HepG2 (cell line): ENCODE results near the gene PIANP. TPM values are rescaled to one million over a fixed set of nuclear protein-coding genes. Genes with fewer than 3 reads are reported as not detected.

Source experiments
- ATAD3A ChIP-seq: sonication (generic); formaldehyde crosslinking; IDR thresholded peaks from 2 replicates; pipeline ENCODE4 v1.4.0; 2020; ENCODE audit warnings: missing genetic modification reagents
- HINFP ChIP-seq: sonication (generic); formaldehyde crosslinking; IDR thresholded peaks from 2 replicates; pipeline ENCODE4 v1.4.0; 2020; ENCODE audit warnings: low read depth, mild to moderate bottlenecking, missing genetic modification reagents
- HNF1B ChIP-seq: sonication (generic); formaldehyde crosslinking; IDR thresholded peaks from 2 replicates; pipeline ENCODE4 v1.5.1; 2020; ENCODE audit warnings: mild to moderate bottlenecking, moderate library complexity, missing genetic modification reagents
- HOMEZ ChIP-seq: IDR thresholded peaks from 2 replicates; pipeline ENCODE4 v1.6.1; 2016; ENCODE audit warnings: low read depth
- KLF12 ChIP-seq: sonication (generic); formaldehyde crosslinking; IDR thresholded peaks from 2 replicates; pipeline ENCODE4 v1.4.0; 2020; ENCODE audit warnings: missing genetic modification reagents, borderline replicate concordance
- REST ChIP-seq, 2 experiments: IDR thresholded peaks; 2 replicates each; pipeline ENCODE4 v1.6.1; 2011 to 2012; ENCODE audit warnings: low read length in 2 of 2, borderline replicate concordance in 1 of 2, low read depth in 1 of 2, mild to moderate bottlenecking in 1 of 2, moderate library complexity in 1 of 2
- RFX3 ChIP-seq: IDR thresholded peaks from 2 replicates; pipeline ENCODE4 v1.6.1; 2016; ENCODE audit warnings: missing biosample characterization, missing genetic modification reagents
- TAF1 ChIP-seq: sonication (generic); formaldehyde crosslinking; IDR thresholded peaks from 2 replicates; pipeline ENCODE4 v1.4.0; 2020; ENCODE audit warnings: missing genetic modification reagents
- ZNF710 ChIP-seq: sonication (generic); formaldehyde crosslinking; IDR thresholded peaks from 2 replicates; pipeline ENCODE4 v1.5.0; 2020; ENCODE audit warnings: mild to moderate bottlenecking, missing genetic modification reagents, borderline replicate concordance
- ZNF768 ChIP-seq: sonication (generic); formaldehyde crosslinking; IDR thresholded peaks from 2 replicates; pipeline ENCODE4 v1.4.0; 2020; ENCODE audit warnings: missing genetic modification reagents
- polyA plus RNA-seq, 8 experiments: library from polyadenylated mRNA; depleted of rRNA in 3 of 8; stranded (reverse) in 7 of 8; unstranded in 1 of 8; fragments of >200 nt; fragmentation: Illumina TruSeq in 4 of 8; extraction: Trizol in 4 of 8; gene quantifications; 2 replicates each; pipeline versions ENCODE4 v1.2.1 to v1.2.3, GENCODE V29; 2011 to 2016; ENCODE audit warnings: low read depth in 4 of 8, missing spikeins in 1 of 8, mixed read lengths in 1 of 8; ENCODE audit not compliant: insufficient read depth in 1 of 8
- total RNA-seq, 5 experiments: library from RNA; depleted of rRNA; stranded (reverse); fragments of >200 nt; fragmentation: Illumina TruSeq; extraction: Trizol; gene quantifications; 2 replicates each; pipeline ENCODE4 v1.2.3, GENCODE V29; 2016; ENCODE audit warnings: low read depth in 1 of 5
- TF ChIP-seq, protein P1 (sequence below): sonication (generic); formaldehyde crosslinking; IDR thresholded peaks from 2 replicates; pipeline ENCODE4 v1.8.0; 2022; ENCODE audit warnings: missing genetic modification reagents, mild to moderate bottlenecking, inconsistent platforms, borderline replicate concordance
- TF ChIP-seq, protein P2 (sequence below): sonication (generic); formaldehyde crosslinking; IDR thresholded peaks from 2 replicates; pipeline ENCODE4 v1.5.0; 2020; ENCODE audit warnings: mild to moderate bottlenecking, missing genetic modification reagents, moderate library complexity

The PIANP gene
- total and polyA plus RNA-seq, 2 of the 13 experiments (the other 11 are each of a cell fraction or from before 2014, with no cell fraction given), result not detected

DNA sequence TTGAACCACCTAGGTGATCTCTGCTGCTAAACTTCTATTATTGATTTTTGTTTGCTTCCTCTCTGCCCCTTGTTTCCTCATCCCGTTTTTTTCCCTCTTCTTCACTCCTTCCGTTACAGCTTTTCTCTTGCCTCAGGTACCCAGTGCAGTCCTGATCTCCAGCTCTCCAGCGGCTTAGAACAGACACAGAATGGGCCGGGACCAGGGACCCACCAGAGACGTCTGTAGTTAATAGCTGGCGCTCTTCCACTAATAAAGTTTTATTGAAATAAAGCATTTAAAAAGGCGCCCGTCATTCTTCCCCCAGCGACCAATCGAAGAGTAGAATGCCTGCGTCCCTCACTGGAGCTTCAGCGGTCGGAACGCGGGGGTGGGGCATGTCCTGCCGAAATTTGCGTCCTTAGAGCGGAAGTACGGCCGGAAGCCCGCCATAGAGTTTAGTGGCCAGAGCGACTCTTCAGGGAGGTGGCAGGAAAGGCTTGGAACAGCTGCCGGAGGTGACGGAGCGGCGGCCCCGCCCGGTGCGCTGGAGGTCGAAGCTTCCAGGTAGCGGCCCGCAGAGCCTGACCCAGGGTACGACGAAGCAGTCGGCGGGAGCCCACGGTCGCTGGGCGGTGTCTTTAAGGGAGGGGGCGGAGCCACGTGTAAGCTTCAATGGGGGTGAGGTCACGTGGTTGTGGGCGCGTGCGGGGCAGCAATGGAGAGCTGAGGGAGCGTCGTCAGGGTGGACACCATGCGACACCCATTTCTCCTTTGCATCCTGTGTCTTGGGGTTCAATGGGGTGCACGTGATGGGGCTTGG, 23.2 kb upstream of the PIANP start, which contains the start of gene COPS7A (continued):
- TF ChIP-seq, protein P1, sequence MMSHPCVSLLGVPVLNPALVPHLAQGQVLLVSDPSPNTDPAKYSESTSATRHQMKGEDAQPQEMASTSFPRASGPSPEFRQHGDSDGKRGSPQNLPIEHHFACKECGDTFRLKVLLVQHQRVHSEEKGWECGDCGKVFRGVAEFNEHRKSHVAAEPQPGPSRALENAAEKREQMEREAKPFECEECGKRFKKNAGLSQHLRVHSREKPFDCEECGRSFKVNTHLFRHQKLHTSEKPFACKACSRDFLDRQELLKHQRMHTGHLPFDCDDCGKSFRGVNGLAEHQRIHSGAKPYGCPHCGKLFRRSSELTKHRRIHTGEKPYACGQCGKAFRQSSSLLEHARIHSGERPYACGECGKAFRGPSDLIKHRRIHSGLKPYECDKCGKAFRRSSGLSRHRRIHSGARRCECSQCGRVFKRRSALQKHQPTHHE (CRISPR knock-in tag), result peak; percentile 84; the same call in 1 of the 2 replicates
- no peak; the same call in 1 of the 2 replicates for TF ChIP-seq ZNF768
- TF ChIP-seq KLF12 (CRISPR knock-in tag), result peak; percentile 80
- TF ChIP-seq, protein P2, sequence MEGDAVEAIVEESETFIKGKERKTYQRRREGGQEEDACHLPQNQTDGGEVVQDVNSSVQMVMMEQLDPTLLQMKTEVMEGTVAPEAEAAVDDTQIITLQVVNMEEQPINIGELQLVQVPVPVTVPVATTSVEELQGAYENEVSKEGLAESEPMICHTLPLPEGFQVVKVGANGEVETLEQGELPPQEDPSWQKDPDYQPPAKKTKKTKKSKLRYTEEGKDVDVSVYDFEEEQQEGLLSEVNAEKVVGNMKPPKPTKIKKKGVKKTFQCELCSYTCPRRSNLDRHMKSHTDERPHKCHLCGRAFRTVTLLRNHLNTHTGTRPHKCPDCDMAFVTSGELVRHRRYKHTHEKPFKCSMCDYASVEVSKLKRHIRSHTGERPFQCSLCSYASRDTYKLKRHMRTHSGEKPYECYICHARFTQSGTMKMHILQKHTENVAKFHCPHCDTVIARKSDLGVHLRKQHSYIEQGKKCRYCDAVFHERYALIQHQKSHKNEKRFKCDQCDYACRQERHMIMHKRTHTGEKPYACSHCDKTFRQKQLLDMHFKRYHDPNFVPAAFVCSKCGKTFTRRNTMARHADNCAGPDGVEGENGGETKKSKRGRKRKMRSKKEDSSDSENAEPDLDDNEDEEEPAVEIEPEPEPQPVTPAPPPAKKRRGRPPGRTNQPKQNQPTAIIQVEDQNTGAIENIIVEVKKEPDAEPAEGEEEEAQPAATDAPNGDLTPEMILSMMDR, result peak; percentile 66
- TF ChIP-seq ATAD3A (CRISPR knock-in tag), result no peak
- TF ChIP-seq HOMEZ, result peak; percentile 42; the same call in 1 of the 2 replicates
- peak; percentile 23; the same call in 1 of the 2 replicates for TF ChIP-seq HINFP (CRISPR knock-in tag)
- TF ChIP-seq TAF1 (CRISPR knock-in tag), result peak; percentile 65
- 0 out of 4 replicates have a peak, but pooled peaks of 1 of the 2 experiments have one; percentile 21 for TF ChIP-seq REST (IDR thresholded peaks at IDR 0.05; ENCODE audit: borderline replicate concordance in 1 of 2, low read depth in 1 of 2, low read length in 2 of 2)
- peak; percentile 82 for TF ChIP-seq ZNF710 (CRISPR knock-in tag)
- TF ChIP-seq HNF1B, result peak; percentile 94
- TF ChIP-seq RFX3 (CRISPR knock-in tag), result no peak; the same call in 1 of the 2 replicates
